Measurements from ENCODE around the gene DCTN3.

DCTN3 gene

DNA sequence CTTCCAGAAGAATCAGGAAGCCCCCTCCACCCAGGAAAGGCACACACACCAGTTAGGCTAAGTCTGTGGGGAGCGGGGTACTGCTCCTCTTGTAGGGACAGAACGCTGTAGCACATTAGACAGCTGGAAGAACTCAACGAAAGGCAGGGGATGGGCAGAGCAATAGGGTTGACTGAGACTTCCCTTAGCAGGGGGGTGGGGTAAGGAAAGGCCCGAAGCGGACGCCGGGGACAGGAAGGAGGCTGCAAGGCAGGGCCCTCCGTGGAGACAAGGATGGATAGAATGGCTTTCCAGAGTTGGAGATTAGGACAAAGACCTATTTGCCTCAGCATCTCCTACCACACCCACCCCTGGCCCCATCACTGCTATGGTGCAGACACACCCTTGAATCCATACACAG, 45.1 kb downstream of the DCTN3 start:
- no peak overlapping the region for H3K4me3 ChIP-seq (ENCODE audit: low read depth, low read length)
- TF ChIP-seq CTCF (IDR thresholded peaks at IDR 0.05; ENCODE audit: low read depth, low read length) = no peak

GRCh38 chr9:34574571-34574970, 45.7 kb downstream of the DCTN3 start:
- TF ChIP-seq CTCF (IDR thresholded peaks at IDR 0.05; ENCODE audit: low read depth, low read length) = no peak

GRCh38 chr9:34573599-34574325, 46.5 kb downstream of the DCTN3 start:
- no peak for TF ChIP-seq CTCF (IDR thresholded peaks at IDR 0.05; ENCODE audit: low read depth, low read length)
- no peak overlapping the region for H3K4me3 ChIP-seq (ENCODE audit: low read depth, low read length)

More at GRCh38 chr9:34574571-34574970, 45.7 kb downstream of the DCTN3 start:
- H3K4me3 ChIP-seq (ENCODE audit: low read depth, low read length) = no peak overlapping the region

- no peak overlapping the region for H3K4me3 ChIP-seq (ENCODE audit: low read depth, low read length)
- TF ChIP-seq CTCF (IDR thresholded peaks at IDR 0.05; ENCODE audit: low read depth, low read length) = no peak
Observed at GRCh38 chr9:34572628-34573027, 47.7 kb downstream of the DCTN3 start.

DNA sequence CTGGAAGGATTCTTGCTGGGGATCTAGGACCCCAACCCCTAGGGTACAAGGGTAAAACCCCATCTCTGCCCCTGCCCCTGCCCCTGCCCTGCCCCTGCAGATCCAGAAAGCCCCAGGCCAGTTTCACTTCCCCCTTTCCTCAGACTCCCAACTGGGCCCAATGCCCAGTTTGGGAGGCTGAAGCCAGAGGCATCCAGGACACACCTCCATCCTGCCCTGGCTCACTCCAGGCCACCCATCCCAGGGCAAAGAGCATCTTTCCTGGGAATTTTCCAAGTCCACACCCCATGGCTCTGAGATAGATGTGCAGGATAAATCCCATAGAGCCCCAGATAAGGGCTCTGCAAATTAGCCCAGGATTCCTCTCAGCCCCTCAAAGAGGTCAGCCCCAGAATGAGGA, 48.2 kb downstream of the DCTN3 start:
- no peak overlapping the region for H3K4me3 ChIP-seq (ENCODE audit: low read depth, low read length)
- TF ChIP-seq CTCF (IDR thresholded peaks at IDR 0.05; ENCODE audit: low read depth, low read length) = no peak

DNA sequence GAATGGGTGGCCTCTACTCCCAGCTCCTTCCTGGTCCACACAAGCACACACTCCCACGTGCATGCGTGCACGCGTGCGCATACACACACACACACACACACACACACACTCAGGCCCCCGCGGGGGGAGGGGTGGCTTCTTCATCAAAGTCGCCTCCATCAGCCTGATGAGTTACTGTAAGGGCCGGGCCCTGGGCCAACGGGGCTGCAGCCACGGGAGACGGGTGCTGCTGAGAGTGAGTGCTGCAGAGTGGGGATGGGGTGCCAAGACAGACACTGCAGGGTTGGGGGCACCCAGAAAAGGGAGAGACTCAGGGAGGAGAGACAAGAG, 48.8 kb downstream of the DCTN3 start:
- TF ChIP-seq CTCF (IDR thresholded peaks at IDR 0.05; ENCODE audit: low read depth, low read length) = no peak
- no peak overlapping the region for H3K4me3 ChIP-seq (ENCODE audit: low read depth, low read length)

GRCh38 chr9:34570809-34571480, 49.4 kb downstream of the DCTN3 start:
- TF ChIP-seq CTCF (IDR thresholded peaks at IDR 0.05; ENCODE audit: low read depth, low read length) = no peak
- no peak overlapping the region for H3K4me3 ChIP-seq (ENCODE audit: low read depth, low read length)
